Stimulated activated CD8-positive, alpha-beta memory T cell treated with anti-CD3 and anti-CD28 coated beads, Interleukin-7, amount 100 ng/mL, for 48 hours (primary cell): ENCODE results near the gene AHCTF1.

ENCODE experiments used
- DNase-seq, 2 donors: peaks; one replicate each; pipeline ENCODE4 v3.0.0-alpha.2; 2020; ENCODE audit warnings: low read depth in 1 of 2; ENCODE audit errors: extremely low read depth in 1 of 2

Gene AHCTF1

DNA sequence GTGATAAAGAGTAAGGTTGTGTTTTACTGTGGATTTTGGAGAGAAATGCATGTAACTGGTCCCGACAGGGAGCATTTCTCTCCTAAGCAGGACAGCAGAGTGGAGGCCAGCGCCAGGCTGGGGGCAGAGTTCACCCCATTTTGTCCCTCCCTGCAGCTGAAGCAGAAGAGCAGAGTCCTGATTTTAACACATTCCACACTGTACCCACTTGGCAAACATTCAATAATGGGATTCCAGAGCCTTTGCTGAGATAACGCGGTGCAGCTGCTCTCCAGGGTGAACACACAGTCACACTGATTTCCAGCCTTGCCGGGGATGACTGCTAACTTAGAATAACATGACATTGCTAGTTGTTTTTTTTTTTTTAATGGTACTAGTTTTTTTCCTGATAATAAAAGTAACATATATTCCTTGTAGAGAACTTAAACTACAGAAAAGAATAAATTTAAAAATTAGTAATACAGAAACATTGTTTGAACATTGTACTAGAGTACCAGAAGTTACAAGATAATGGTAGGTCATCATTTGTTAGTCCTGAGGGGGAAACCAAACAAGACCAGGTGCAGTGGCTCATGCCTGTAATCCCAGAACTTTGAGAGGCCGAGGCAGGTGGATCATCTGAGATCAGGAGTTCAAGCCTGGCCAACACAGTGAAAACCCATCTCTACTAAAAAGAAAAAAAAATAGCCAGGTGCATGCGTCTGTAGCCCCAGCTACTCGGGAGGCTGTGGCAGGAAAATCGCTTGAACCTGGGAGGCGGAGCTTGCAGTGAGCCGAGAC, 130.3 kb downstream of the AHCTF1 start:
- DNase-seq, result no peak

DNA sequence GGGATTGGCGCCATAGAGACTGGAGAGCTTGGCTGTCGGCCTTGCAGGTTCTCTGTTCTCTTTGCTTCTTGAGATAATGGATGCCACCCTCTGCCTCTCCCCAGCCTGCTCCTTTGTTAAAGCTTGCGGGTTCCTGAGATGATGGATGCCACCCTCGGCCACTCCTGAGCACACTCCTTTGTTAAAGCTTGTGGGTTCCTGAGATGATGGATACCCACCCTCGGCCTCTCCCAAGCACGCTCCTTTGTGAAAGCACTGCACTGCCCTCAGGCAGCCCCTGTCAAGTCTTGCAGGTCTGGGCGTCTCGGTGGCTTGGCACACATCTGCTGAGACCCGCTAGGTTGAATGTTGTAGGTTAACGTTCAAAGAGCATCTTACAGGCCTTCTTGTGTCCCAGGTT, 131.0 kb downstream of the AHCTF1 start:
- DNase-seq, result no peak

DNA sequence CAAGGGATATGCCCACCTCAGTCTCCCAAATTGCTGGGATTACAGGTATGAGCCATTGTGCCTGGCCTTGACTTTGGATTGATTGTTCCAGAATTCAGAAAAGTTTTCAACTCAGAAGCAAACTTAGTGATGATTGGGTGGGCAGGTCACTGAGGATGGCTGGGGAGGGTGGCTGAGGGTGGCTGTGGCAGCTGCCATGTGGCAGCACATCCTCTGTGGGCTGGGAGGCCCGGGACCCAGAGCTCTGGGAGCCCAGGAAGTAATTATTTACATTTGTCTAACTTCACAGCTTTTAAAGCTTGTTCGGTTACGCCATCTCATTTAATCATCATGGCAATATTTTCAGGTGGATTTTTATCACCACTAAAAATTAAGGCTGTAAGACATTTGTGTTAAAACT, 131.4 kb downstream of the AHCTF1 start:
- no peak for DNase-seq

DNA sequence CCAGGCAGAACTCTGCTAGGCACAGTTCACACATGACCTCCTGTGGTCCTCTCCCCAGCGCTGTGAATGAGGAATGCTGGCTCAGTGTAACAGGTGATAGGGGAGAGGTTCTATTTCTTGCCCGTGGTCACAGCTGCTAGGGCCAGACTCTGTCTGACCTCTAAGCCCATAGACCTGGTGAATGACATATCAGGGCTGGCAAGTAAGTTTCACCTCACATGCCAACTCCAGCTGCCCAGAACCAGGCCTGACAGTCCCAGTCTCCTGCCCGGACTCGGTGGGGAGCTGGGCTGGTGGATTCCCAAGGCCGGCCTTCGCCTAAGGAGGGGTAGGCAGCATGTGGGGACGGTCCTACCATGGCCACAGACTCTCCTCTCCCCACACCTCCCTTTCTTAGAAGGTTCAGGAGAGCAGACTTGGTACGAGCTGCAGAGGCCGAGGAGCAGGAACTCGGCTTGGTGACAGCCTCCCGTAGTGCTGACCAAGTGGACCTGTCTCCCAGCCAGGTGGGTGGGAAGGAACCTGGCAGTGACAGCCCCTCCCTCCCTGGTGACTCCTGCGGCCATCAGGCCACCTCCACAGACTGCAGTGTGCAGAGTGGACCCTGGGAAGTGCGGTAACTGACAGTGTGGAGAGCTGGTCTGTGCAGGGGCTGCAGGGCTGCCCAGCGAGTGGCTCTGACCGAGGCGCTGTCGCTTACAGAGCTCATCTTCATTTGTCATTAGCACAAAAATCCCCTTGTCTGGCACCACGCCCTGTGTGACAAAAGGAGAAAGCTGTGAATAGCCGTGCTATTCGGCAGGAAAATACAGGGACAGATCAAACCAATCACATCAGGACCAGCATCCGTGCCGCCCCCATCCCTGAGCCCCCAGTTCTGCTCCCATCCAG, 132.9 kb downstream of the AHCTF1 start:
- DNase-seq, result no peak

DNA sequence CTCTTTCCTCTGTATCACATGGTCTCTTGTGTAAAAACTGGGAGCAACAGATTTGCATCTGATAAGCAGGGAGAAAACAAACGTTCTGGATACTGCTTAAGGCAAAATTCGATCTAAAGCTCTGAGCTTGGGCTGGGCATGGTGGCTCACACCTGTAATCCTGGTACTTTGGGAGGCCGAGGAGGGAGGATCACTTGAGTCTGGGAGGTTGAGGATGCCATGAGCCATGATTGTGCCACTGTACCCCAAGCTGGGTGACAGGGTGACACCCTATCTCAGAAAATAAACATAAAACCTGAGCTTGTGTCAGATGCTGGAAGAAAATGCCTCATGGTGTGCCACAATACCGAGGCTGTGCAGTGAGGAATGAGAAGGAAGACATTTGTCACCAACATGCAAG, 133.6 kb downstream of the AHCTF1 start:
- no peak for DNase-seq

DNA sequence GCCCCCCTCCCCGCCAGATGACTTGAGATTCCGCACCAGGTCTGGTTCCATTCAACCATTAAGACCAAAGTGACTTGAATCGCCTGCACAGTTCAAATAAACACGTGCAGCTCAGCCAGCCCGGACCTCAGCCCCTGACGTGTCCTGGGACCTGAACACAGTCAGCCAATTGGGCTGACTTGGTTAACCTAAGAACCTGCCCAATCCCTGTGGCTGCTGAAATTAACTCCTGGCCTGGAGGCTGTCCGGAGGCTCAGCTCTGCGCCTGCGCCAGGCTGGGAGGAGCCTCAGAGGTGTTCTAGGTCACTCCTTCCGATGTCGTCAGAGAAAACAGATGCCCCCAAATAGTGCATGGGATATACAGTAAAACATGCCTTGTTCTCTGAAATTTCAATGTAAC, 134.2 kb downstream of the AHCTF1 start:
- DNase-seq, result no peak

DNA sequence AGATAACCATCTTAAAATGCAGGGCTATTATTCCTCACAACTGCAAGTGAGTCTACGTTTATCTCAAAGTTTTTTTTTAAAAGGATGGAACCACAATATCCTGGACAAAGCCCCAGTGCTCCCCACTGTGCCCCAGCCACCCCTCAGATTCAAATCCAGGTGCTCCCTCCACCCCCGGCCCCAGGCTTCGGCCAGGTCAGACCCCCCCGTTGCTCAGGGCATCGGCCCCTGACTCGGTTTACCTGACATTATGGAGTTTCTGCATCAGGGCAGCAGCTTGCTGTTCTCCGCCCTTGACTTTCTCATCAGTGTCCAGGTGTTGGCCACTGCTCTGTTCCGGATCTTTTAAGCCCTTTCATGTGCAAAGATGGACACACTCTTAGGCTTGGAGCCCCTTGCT, 134.6 kb downstream of the AHCTF1 start:
- DNase-seq, result no peak

DNA sequence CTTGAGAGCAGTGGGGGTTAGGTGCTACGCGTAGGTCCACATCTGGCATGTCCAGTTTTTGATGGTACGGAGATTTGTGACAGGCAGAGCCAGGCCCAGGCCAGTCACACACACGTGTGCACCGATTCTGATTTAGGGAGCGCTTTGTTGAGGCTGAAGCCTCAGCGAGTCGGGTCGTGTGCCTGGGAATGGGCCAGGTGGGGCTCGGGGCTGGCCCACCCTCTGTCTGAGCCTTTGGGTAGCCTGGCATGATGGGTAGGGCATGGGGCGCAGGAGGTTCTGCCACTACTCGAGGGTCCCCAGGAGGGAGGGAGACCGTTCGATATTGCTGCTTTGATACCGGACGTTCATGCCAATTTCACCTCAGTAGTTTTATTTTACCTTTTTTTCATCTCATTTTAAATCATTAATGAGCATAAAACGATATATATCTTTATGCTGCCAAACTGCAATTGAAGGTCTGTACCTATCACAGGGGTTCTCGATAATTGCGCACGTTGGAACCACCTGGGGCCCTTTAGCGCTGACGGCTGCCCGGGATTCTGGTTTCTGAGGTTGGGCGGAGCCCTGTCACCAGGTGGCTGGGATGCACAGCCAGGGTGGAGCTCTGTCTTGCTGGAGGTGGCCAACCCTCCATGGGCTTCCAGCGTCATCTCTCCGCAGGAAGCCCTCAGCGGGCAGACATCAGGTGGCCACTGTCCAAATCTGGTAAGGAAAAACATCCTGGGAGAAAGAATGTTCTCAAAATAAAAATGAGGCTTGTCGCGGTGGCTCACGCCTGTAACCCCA, 135.6 kb downstream of the AHCTF1 start:
- no peak for DNase-seq

DNA sequence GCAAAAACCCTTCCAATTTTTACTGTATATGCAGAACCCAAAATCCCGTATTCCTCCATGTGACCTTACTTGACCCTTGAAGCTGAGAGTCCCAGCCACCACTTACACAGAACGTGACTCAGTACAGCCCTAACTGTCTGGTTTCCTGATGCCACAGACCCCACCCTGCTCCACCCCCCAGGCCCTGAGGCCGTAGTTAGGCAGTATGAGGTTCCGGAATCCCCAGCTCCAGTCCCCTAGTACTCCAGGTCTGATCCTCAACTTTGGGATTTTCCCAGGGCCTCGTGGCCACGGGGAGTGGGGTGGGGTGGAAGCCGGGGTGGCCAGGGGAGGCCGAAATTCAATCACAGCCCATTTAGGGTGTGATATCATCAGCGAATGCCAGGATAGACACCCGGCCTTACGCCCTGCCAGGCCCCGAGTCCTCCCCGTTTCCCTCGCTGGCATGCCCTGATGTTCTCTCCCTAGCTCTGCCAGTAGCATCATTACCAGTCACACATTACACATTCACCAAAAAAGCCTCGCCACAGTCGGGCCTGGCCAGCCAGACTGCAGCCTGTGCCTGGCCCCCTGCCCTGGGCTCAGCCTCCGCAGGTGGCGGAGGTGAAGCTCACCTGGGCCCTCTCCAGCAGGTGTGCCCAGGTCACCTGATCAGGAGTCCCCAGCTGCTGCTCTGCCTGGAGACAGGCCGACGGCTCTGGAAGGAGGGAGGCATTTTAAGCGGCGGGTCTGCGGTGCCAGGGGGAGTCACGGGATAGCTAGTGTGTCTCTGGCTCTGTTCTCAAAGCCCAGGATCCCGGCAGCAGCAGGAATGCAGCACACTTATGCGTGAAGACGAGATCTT, 136.7 kb downstream of the AHCTF1 start:
- DNase-seq, result no peak

DNA sequence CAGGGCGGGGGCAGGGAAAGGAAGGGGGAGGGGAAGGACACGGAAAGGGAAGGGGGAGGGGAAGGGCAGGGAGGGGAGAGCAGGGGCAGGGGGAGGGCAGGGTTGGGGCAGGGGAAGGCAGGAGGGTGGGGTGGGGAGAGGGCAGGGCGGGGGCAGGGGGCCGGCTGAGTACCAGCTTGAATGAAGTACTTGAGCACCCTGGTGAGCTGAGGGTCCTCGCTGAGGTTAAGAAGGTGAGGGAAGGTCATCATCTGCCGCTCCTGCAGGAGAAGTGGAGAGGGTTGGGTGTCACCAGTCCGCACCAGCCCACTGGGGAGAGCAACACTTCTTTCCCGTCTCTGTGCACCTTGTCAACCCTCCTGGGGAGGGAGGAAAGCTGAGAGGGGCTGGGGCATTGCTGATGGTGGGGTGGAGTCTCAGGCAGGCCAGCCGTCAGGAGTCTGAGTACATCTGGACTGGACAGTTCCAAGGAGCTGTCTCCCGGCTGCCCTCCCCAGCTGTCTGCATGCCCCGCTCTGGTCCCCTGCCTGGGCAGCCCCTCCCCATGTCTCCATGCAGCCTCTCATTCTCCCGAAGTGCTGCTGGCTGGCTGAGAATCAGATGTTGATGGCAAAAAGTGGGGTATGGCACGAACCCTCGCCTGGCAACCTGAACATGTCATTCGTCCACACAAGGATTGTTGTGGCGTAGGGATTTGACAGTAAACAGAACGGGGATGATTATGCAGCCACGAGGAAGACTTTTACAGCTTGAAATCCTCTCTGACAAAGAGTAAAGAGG, 137.5 kb downstream of the AHCTF1 start:
- no peak for DNase-seq

DNA sequence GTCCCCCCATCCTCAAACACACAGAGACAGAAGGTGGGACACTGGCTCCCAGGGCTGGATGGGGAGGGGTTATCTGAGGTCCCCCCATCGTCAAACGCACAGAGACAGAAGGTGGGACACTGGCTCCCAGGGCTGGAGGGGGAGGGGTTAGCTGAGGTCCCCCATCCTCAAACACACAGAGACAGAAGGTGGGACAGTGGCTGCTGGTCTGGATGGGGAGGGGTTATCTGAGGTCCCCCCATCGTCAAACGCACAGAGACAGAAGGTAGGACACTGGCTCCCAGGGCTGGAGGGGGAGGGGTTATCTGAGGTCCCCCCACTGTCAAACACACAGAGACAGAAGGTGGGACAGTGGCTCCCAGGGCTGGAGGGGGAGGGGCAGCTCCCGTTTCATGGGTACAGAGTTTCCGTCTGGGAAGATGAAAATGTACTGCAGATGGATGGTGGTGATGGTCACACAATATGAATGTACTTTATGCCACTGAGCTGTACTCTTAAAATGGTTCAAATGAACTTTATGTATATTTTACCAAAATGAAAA, 138.3 kb downstream of the AHCTF1 start:
- DNase-seq, result no peak

DNA sequence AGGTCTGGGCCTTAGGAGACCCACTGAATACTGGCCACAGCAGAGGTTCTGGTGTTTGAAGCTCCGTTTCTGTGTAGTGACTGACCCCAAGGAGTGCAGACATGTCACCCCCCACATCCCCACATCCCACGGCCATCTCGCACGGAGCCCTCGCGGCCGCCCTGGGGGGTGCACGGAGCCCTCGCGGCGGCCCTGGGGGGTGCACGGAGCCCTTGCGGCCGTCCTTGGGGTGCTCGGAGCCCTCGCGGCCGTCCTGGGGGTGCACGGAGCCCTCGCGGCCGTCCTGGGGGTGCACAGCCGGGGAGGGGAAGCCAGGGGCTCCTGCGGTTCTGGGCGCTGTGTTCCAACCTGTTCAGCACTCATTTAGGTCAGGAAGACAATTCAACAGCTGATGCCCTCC, 139.1 kb downstream of the AHCTF1 start:
- no peak for DNase-seq

DNA sequence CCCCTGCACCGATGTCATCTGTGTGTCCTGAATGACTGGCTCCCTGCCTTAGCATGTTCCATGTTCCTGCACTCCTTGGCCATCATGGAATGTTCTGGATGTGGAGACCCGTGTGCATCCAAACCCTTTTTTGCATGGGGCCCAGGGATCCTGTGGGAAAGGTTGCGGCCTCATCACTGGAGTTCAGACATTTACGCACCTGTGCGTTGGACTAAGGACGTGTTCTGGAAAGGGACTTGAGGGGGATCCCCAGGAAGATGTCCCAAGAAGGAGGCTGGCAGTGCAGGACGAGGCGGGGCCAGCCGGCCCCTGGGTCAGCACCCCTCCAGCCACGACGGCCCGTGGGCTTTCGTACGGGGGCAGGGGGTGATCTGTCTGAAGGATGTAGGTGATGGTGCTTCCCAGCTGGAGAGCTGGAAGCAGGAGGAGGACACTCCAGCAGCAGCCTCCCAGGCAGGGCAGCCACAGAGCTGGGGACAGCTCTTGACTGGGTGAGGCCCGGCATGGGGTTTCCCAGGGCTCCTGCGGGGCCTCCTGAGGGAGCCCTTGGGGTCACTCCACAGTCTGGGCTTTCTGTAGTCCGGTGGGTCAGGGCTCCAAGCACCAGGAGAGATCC, 140.3 kb downstream of the AHCTF1 start:
- DNase-seq, result no peak

DNA sequence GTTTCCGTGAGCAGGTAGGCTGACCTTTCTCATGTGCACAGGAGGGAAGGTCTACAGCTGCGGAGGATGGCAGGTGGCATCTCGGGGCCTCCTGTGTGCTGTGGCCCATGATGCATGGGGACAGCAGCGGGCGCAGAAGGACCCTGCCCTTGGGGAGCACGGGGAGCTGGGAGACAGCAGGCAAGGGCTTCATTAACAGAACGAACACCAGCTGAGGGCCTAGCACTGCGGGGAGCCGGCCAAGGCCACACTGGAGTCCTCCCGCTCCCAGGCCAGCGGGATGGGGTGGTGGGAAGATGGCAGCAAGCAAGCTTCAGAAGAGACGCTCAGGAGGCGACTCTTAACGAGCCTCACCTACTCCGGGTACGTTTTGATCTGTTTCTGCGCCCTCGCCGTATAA, 140.9 kb downstream of the AHCTF1 start:
- DNase-seq, result no peak

DNA sequence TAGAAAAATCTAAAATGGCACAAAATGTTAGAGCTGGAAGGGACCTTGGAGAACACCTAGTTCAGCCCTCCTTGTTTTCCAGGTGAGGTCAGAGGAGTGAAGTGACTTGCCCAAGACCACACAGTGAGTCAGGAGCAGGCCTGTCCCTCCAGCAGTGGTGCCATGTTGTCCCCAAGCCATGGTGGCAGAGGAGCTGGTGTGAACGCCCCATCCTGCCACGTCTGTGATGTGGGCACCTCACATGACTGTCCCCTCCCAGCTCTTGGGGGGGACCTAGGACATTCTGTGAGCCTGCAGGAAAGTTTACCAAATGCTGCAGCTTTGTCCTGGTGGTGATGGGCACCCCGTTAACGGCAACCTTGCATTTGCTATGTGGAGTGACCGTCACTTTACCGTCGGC, 141.4 kb downstream of the AHCTF1 start:
- no peak for DNase-seq

DNA sequence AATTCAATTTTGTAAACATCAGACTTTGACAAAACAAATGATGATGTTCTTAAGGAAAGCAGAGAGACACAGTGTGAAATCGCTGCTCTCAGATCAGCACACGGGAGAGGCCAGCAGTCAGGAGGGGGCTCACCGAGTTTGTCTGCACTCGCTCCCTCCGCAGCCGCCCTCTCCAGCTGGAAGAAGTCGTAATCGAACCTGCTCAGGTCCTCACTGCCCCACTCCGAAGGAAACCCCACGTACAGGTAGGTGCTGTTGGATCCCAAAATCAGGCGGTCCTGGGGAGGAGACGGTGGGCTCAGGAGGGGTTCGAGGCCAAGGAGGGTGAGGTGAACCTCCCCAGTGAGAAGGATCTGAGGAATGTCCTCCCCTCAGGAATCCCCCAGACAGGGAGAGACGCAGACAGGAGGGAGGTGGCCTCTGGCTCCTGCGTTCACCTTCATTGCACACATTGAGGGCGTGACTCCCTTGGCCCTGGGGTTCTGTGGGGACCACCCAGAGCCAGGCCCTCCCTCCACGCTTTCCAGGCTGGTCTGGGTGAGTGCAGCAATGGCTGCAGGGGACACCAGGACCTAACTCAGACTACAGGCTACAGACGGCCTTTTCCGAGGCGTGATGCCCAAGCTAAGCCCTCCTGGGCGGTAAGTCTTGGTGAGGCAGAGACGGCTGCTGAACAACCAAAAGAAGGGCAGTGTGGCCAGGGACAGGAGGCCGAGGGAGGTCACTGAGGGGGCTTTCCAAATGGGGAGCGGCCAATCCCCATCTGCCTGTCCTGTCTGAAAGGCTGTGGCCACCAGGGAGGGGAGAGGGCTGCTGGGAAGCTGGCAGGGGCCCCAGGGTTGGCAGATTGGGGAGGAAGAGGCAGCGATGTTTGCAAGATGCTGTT, 142.1 kb downstream of the AHCTF1 start:
- no peak for DNase-seq
